Activated CD4-positive, alpha-beta T cell treated with anti-CD3 and anti-CD28 coated beads for 36 hours (primary cell): Measurements from ENCODE around the gene NFYA. TPM values are rescaled to one million over a fixed set of nuclear protein-coding genes. Genes with fewer than 3 reads are reported as not detected.
A peak's percentile ranks its signal among the peaks of the same experiment; 100 is the strongest.

ENCODE experiments used
- ATAC-seq: fragments of 200-7000 bp; cut with Tn5 transposase; one replicate; pipeline ENCODE4 v1.10.0; 2021; ENCODE audit warnings: mild to moderate bottlenecking, moderate library complexity
- CTCF ChIA-PET: fragments of 350-600 bp; sonication (Branson Sonifier 250); formaldehyde crosslinking; loops from one replicate; lab custom pipeline; 2021; ENCODE audit warnings: antibody characterized with exemption; lab: Charles Lee
- POLR2A ChIA-PET: fragments of 350-600 bp; sonication (Branson Sonifier 250); formaldehyde crosslinking; loops from one replicate; lab custom pipeline; 2021; ENCODE audit warnings: antibody characterized with exemption, inconsistent platforms; lab: Charles Lee
- DNase-seq: peaks from one replicate; pipeline ENCODE4 v3.0.0-alpha.2; 2020
- H3K27ac Mint-ChIP-seq: one replicate; pipeline ENCODE4 v1.8.0; 2021; ENCODE audit warnings: mixed read lengths
- H3K27me3 Mint-ChIP-seq: one replicate; pipeline ENCODE4 v1.8.0; 2021; ENCODE audit warnings: mixed read lengths
- H3K36me3 Mint-ChIP-seq: one replicate; pipeline ENCODE4 v1.8.0; 2021; ENCODE audit warnings: low read depth, mixed read lengths
- H3K4me1 Mint-ChIP-seq: one replicate; pipeline ENCODE4 v1.8.0; 2021; ENCODE audit warnings: mixed read lengths
- H3K4me3 Mint-ChIP-seq: one replicate; pipeline ENCODE4 v1.8.0; 2021; ENCODE audit warnings: mild to moderate bottlenecking, moderate library complexity, mixed read lengths
- H3K9me3 Mint-ChIP-seq: one replicate; pipeline ENCODE4 v1.8.0; 2021; ENCODE audit warnings: low read depth, mixed read lengths
- intact Hi-C, 2 experiments: fragments of 100-400 bp; cut with DNase I in 1 of 2; cut with micrococcal nuclease in 1 of 2; formaldehyde crosslinking; loops; one replicate each; pipeline versions ENCODE4 v1.14.2 to v1.15.1; 2022 to 2024; cut with DNase I, micrococcal nuclease
- total RNA-seq, 2 experiments: library from RNA; stranded (reverse); gene quantifications; one replicate each; pipeline ENCODE4 v1.2.3, GENCODE V29; 2021

Gene NFYA
- total RNA-seq, 2 experiments from 2014 or later = 31.5 to 38.2 TPM

- intact Hi-C loops = loop anchor here (1.0 to 10.0 kb wide), 13 partner anchors 45 to 1846 kb away; partner anchors contain the start of genes BYSL (in 1 of the 2), CCND3 (in 1 of the 2), KCNK5 (in 1 of the 2) and KIF6 (in 1 of the 2)
- Mint-ChIP-seq H3K27me3 (no peaks in the 10 kb centered on the region), H3K27ac (peak overlapping the region; percentile 98), H3K4me1 (peaks cover 49% of the 10 kb centered on the region), H3K9me3 (no peaks in the 10 kb centered on the region), H3K36me3 (peaks cover 41% of the 10 kb centered on the region), H3K4me3 (peak overlapping the region; percentile 94)
- ChIA-PET CTCF (interaction anchor here (0.5 kb wide), 1 partner anchor 293 kb away, joined by 3 read pairs; no protein-coding TSS in a partner anchor), POLR2A (interaction anchor here (1.1 kb wide), 1 partner anchor 45 kb away, joined by 4 read pairs; no protein-coding TSS in a partner anchor)
- ATAC-seq (peak; percentile 5), DNase-seq (peak; percentile 88)
Observed at GRCh38 chr6:41073203-41073967, 611 bp downstream of the NFYA start.

- DNase-seq (no peak), ATAC-seq (no peak)
- intact Hi-C loops = loop anchor here (1.0 to 10.0 kb wide), 13 partner anchors 46 to 1847 kb away; partner anchors contain the start of genes BYSL (in 1 of the 2), CCND3 (in 1 of the 2), KCNK5 (in 1 of the 2) and KIF6 (in 1 of the 2)
- POLR2A ChIA-PET = no interaction called here
- CTCF ChIA-PET = interaction anchor here (0.6 to 1.8 kb wide), 6 partner anchors 11 to 1925 kb away, joined by 3 to 5 read pairs (median 3); partner anchors contain the start of genes TOMM6 and TREML2
- Mint-ChIP-seq H3K4me3 (peak overlapping the region; percentile 94), H3K27me3 (no peaks in the 10 kb centered on the region), H3K36me3 (peaks cover 46% of the 10 kb centered on the region), H3K27ac (peak overlapping the region; percentile 98), H3K4me1 (peaks cover 55% of the 10 kb centered on the region), H3K9me3 (no peaks in the 10 kb centered on the region)
Observed at GRCh38 chr6:41073968-41074691, 1.4 kb downstream of the NFYA start.

- intact Hi-C loops = loop anchor here (5.0 to 10.0 kb wide), 7 partner anchors 107 to 1848 kb away; partner anchors contain the start of genes CCND3 (in 1 of the 2) and KCNK5 (in 1 of the 2)
- Mint-ChIP-seq H3K4me3 (peak overlapping the region; percentile 94), H3K27ac (peak overlapping the region; percentile 98), H3K9me3 (no peaks in the 10 kb centered on the region), H3K36me3 (peaks cover 48% of the 10 kb centered on the region), H3K4me1 (peaks cover 59% of the 10 kb centered on the region), H3K27me3 (no peaks in the 10 kb centered on the region)
- ATAC-seq (no peak), DNase-seq (no peak)
- ChIA-PET POLR2A (interaction anchor here (0.6 kb wide), 1 partner anchor 235 kb away, joined by 5 read pairs; no protein-coding TSS in a partner anchor), CTCF (interaction anchor here (0.6 to 1.8 kb wide), 7 partner anchors 10 to 1926 kb away, joined by 3 to 5 read pairs (median 3); partner anchors contain the start of genes TOMM6 and TREML2)
Observed at GRCh38 chr6:41074692-41075436, 2.1 kb downstream of the NFYA start.

GRCh38 chr6:41075651-41076626 is 3.2 kb downstream of the NFYA start:
- ATAC-seq (no peak), DNase-seq (no peak)
- peak overlapping the region; percentile 98 for H3K27ac Mint-ChIP-seq
- H3K36me3 Mint-ChIP-seq = peaks cover 53% of the 10 kb centered on the region
- peak overlapping the region; percentile 94 for H3K4me3 Mint-ChIP-seq
- ChIA-PET POLR2A (interaction anchor here (0.6 kb wide), 1 partner anchor 234 kb away, joined by 5 read pairs; no protein-coding TSS in a partner anchor), CTCF (interaction anchor here (0.5 to 1.8 kb wide), 9 partner anchors 9 to 712 kb away, joined by 3 to 5 read pairs (median 3); partner anchors contain the start of genes APOBEC2 and TOMM6)
- H3K27me3 Mint-ChIP-seq = no peaks in the 10 kb centered on the region
- intact Hi-C loops = loop anchor here in 1 of 2 experiments (10.0 kb wide), 1 partner anchor 109 kb away; no protein-coding TSS in a partner anchor
- H3K4me1 Mint-ChIP-seq = peaks cover 63% of the 10 kb centered on the region
- H3K9me3 Mint-ChIP-seq = no peaks in the 10 kb centered on the region

GRCh38 chr6:41077536-41077935 is 4.8 kb downstream of the NFYA start:
- Mint-ChIP-seq H3K4me1 (peaks cover 68% of the 10 kb centered on the region), H3K9me3 (no peaks in the 10 kb centered on the region), H3K4me3 (no peak overlapping the region), H3K27ac (peak overlapping the region; percentile 43), H3K36me3 (peaks cover 52% of the 10 kb centered on the region), H3K27me3 (no peaks in the 10 kb centered on the region)
- ChIA-PET CTCF (no interaction called here), POLR2A (no interaction called here)
- ATAC-seq = no peak
- no peak for DNase-seq
- intact Hi-C loops = loop anchor here in 1 of 2 experiments (10.0 kb wide), 1 partner anchor 107 kb away; no protein-coding TSS in a partner anchor

- Mint-ChIP-seq H3K27ac (peak overlapping the region; percentile 24), H3K4me3 (no peak overlapping the region), H3K4me1 (peaks cover 74% of the 10 kb centered on the region), H3K27me3 (no peaks in the 10 kb centered on the region), H3K36me3 (peaks cover 58% of the 10 kb centered on the region), H3K9me3 (no peaks in the 10 kb centered on the region)
- ChIA-PET CTCF (no interaction called here), POLR2A (no interaction called here)
- ATAC-seq = no peak
- intact Hi-C loops = loop anchor here in 1 of 2 experiments (10.0 kb wide), 1 partner anchor 107 kb away; no protein-coding TSS in a partner anchor
- DNase-seq = no peak
Observed at GRCh38 chr6:41078101-41078500, 5.3 kb downstream of the NFYA start.

- H3K9me3 Mint-ChIP-seq = no peaks in the 10 kb centered on the region
- peak overlapping the region; percentile 72 for H3K27ac Mint-ChIP-seq
- H3K27me3 Mint-ChIP-seq = no peaks in the 10 kb centered on the region
- ChIA-PET CTCF (interaction anchor here (0.6 to 2.2 kb wide), 5 partner anchors 10 to 111 kb away, joined by 3 to 11 read pairs (median 3); no protein-coding TSS in a partner anchor), POLR2A (no interaction called here)
- peaks cover 75% of the 10 kb centered on the region for H3K4me1 Mint-ChIP-seq
- ATAC-seq (no peak), DNase-seq (no peak)
- peaks cover 60% of the 10 kb centered on the region for H3K36me3 Mint-ChIP-seq
- H3K4me3 Mint-ChIP-seq = no peak overlapping the region
- intact Hi-C loops = loop anchor here in 1 of 2 experiments (10.0 kb wide), 1 partner anchor 106 kb away; no protein-coding TSS in a partner anchor
Observed at GRCh38 chr6:41079080-41079479, 6.3 kb downstream of the NFYA start.

GRCh38 chr6:41080621-41081020 is 7.8 kb downstream of the NFYA start:
- Mint-ChIP-seq H3K36me3 (peaks cover 57% of the 10 kb centered on the region), H3K27ac (peak overlapping the region; percentile 91), H3K27me3 (no peaks in the 10 kb centered on the region), H3K4me1 (peaks cover 62% of the 10 kb centered on the region), H3K9me3 (no peaks in the 10 kb centered on the region), H3K4me3 (peak overlapping the region; percentile 45)
- ChIA-PET POLR2A (no interaction called here), CTCF (interaction anchor here (1.1 to 2.2 kb wide), 2 partner anchors 9 to 12 kb away, joined by 3 to 11 read pairs; no protein-coding TSS in a partner anchor)
- intact Hi-C loops = no loop called here
- peak; percentile 20 for DNase-seq
- ATAC-seq = peak; percentile 74

- no peak for DNase-seq
- Mint-ChIP-seq H3K36me3 (peaks cover 59% of the 10 kb centered on the region), H3K27me3 (no peaks in the 10 kb centered on the region), H3K9me3 (no peaks in the 10 kb centered on the region), H3K27ac (no peak overlapping the region), H3K4me3 (no peak overlapping the region), H3K4me1 (peaks cover 47% of the 10 kb centered on the region)
- intact Hi-C loops = no loop called here
- CTCF ChIA-PET = interaction anchor here (1.3 to 1.8 kb wide), 2 partner anchors 9 to 99 kb away, joined by 3 to 5 read pairs; no protein-coding TSS in a partner anchor
- no peak for ATAC-seq
- POLR2A ChIA-PET = no interaction called here
Observed at GRCh38 chr6:41083072-41083471, 10.3 kb downstream of the NFYA start.
